ENCODE measurements around the gene FBXW11.
A peak's percentile ranks its signal among the peaks of the same experiment; 100 is the strongest.

FBXW11 gene

GRCh38 chr5:172015346-172015745, 8.9 kb upstream of the FBXW11 start:
- no peak for DNase-seq

- DNase-seq = no peak
Observed at GRCh38 chr5:172010278-172010677, 3.8 kb upstream of the FBXW11 start.

GRCh38 chr5:172009536-172010270, 3.3 kb upstream of the FBXW11 start:
- DNase-seq = no peak

- no peak for DNase-seq
Observed at GRCh38 chr5:172008689-172009141, 2.3 kb upstream of the FBXW11 start.

- no peak for DNase-seq
Observed at GRCh38 chr5:172008111-172008455, 1.6 kb upstream of the FBXW11 start.

- no peak for DNase-seq
Observed at GRCh38 chr5:172007175-172008110, 1.0 kb upstream of the FBXW11 start.

- peak in 1 of 4 experiments; percentile 36 for DNase-seq
Observed at GRCh38 chr5:172005708-172006320, 624 bp downstream of the FBXW11 start.

- no peak for DNase-seq
Observed at GRCh38 chr5:172004824-172005237, 1.6 kb downstream of the FBXW11 start.

GRCh38 chr5:172003746-172004145, 2.7 kb downstream of the FBXW11 start:
- DNase-seq = no peak

- no peak for DNase-seq
Observed at GRCh38 chr5:172002840-172003512, 3.5 kb downstream of the FBXW11 start.

- DNase-seq = no peak
Observed at GRCh38 chr5:172002310-172002709, 4.1 kb downstream of the FBXW11 start.

- DNase-seq = no peak
Observed at GRCh38 chr5:171999877-172000276, 6.6 kb downstream of the FBXW11 start.

- no peak for DNase-seq
Observed at GRCh38 chr5:171999100-171999499, 7.3 kb downstream of the FBXW11 start.

GRCh38 chr5:171997011-171997410, 9.4 kb downstream of the FBXW11 start:
- DNase-seq = no peak

GRCh38 chr5:171992813-171993212, 13.6 kb downstream of the FBXW11 start:
- no peak for DNase-seq

- no peak for DNase-seq
Observed at GRCh38 chr5:171992305-171992704, 14.1 kb downstream of the FBXW11 start.

GRCh38 chr5:171990713-171991015, 15.8 kb downstream of the FBXW11 start:
- DNase-seq = no peak

GRCh38 chr5:171989946-171990712, 16.3 kb downstream of the FBXW11 start:
- no peak for DNase-seq

- DNase-seq = no peak
Observed at GRCh38 chr5:171989276-171989675, 17.2 kb downstream of the FBXW11 start.

GRCh38 chr5:171986772-171987171, 19.7 kb downstream of the FBXW11 start:
- DNase-seq = no peak

GRCh38 chr5:171984748-171985419, 21.6 kb downstream of the FBXW11 start:
- no peak for DNase-seq

GRCh38 chr5:171981847-171982246, 24.6 kb downstream of the FBXW11 start:
- no peak for DNase-seq
